CD4-positive, alpha-beta memory T cell (primary cell): ENCODE measurements around the gene KANSL2. TPM values are rescaled to one million over a fixed set of nuclear protein-coding genes. Genes with fewer than 3 reads are reported as not detected.

Experiments
- CTCF ChIA-PET: fragments of 350-600 bp; sonication (Branson Sonifier 250); formaldehyde crosslinking; loops from one replicate; lab custom pipeline; 2021; ENCODE audit warnings: inconsistent platforms; ENCODE audit not compliant: partially characterized antibody; lab: Charles Lee
- POLR2A ChIA-PET: fragments of 350-600 bp; sonication (Branson Sonifier 250); formaldehyde crosslinking; loops from one replicate; lab custom pipeline; 2021; ENCODE audit not compliant: partially characterized antibody; lab: Charles Lee
- DNase-seq, 5 donors: peaks; one replicate each; pipeline versions ENCODE4 v3.0.0 to v3.0.0-alpha.2; 2020 to 2022; ENCODE audit warnings: mixed read lengths in 1 of 5
- H3K27ac ChIP-seq: one replicate; pipeline ENCODE4 v1.7.0; 2013; ENCODE audit warnings: low read depth, low read length
- H3K27me3 ChIP-seq: 2 replicates; pipeline ENCODE4 v1.7.0; 2013; ENCODE audit warnings: mild to moderate bottlenecking, low read length, moderate library complexity; ENCODE audit not compliant: insufficient read depth
- H3K36me3 ChIP-seq: 2 replicates; pipeline ENCODE4 v1.7.0; 2013; ENCODE audit warnings: mild to moderate bottlenecking, low read length, moderate library complexity; ENCODE audit not compliant: insufficient read depth
- H3K4me1 ChIP-seq: 2 replicates; pipeline ENCODE4 v1.7.0; 2013; ENCODE audit warnings: mild to moderate bottlenecking, low read length, moderate library complexity; ENCODE audit not compliant: insufficient read depth
- H3K4me3 ChIP-seq, 2 donors: one replicate each; pipeline ENCODE4 v1.7.0; 2013; ENCODE audit warnings: low read length in 2 of 2, mild to moderate bottlenecking in 1 of 2
- H3K9me3 ChIP-seq, 2 donors: one replicate each; pipeline ENCODE4 v1.7.0; 2013; ENCODE audit warnings: low read length in 2 of 2, control low read depth in 1 of 2; ENCODE audit not compliant: control insufficient read depth in 1 of 2
- H3K27ac Mint-ChIP-seq, 7 donors: one replicate each; pipeline ENCODE4 v1.8.0; 2020 to 2021; ENCODE audit warnings: mixed read lengths in 7 of 7, mild to moderate bottlenecking in 6 of 7, inconsistent platforms in 3 of 7, moderate library complexity in 3 of 7
- H3K27me3 Mint-ChIP-seq, 2 donors: one replicate each; pipeline ENCODE4 v1.8.0; 2020 to 2021; ENCODE audit warnings: mixed read lengths in 2 of 2
- H3K36me3 Mint-ChIP-seq, 2 donors: one replicate each; pipeline ENCODE4 v1.8.0; 2020 to 2021; ENCODE audit warnings: mixed read lengths in 2 of 2, inconsistent platforms in 1 of 2, mild to moderate bottlenecking in 1 of 2
- H3K4me1 Mint-ChIP-seq, 4 donors: one replicate each; pipeline ENCODE4 v1.8.0; 2020 to 2021; ENCODE audit warnings: mixed read lengths in 4 of 4, mild to moderate bottlenecking in 1 of 4
- H3K4me3 Mint-ChIP-seq, 8 donors: one replicate each; pipeline ENCODE4 v1.8.0; 2020 to 2021; ENCODE audit warnings: mixed read lengths in 8 of 8, mild to moderate bottlenecking in 7 of 8, moderate library complexity in 6 of 8, inconsistent platforms in 3 of 8
- H3K9me3 Mint-ChIP-seq, 8 donors: one replicate each; pipeline ENCODE4 v1.8.0; 2020 to 2021; ENCODE audit warnings: mixed read lengths in 8 of 8, mild to moderate bottlenecking in 5 of 8, inconsistent platforms in 3 of 8, moderate library complexity in 1 of 8
- intact Hi-C: fragments of 100-400 bp; cut with micrococcal nuclease; formaldehyde crosslinking; loops from one replicate; pipeline ENCODE4 v1.15.1; 2023
- polyA plus RNA-seq, 2 donors: library from polyadenylated mRNA; unstranded; fragments of 300-500 nt; fragmentation: Illumina TruSeq; gene quantifications; one replicate each; pipeline ENCODE4 v1.2.3, GENCODE V29; 2021
- total RNA-seq, 2 experiments: library from RNA; stranded (reverse); gene quantifications; one replicate each; pipeline ENCODE4 v1.2.3, GENCODE V29; 2021

KANSL2 gene
- total and polyA plus RNA-seq, 4 experiments from 2014 or later, result 32.7 to 66.8 (median 55.9) TPM

GRCh38 chr12:48693572-48693971, 11.5 kb upstream of the KANSL2 start:
- no peaks in the 10 kb centered on the region for H3K27me3 Mint-ChIP-seq
- no peak for DNase-seq
- H3K9me3 ChIP-seq, result no peaks in the 10 kb centered on the region
- H3K4me3 ChIP-seq, result no peak overlapping the region
- CTCF ChIA-PET, result no interaction called here
- no peaks in the 10 kb centered on the region for H3K9me3 Mint-ChIP-seq
- peaks cover 34 to 79% of the 10 kb centered on the region in 2 donors for H3K36me3 Mint-ChIP-seq
- peaks cover 0 to 5% (median 4%) of the 10 kb centered on the region in 4 donors for H3K4me1 Mint-ChIP-seq
- no peaks in the 10 kb centered on the region for H3K4me1 ChIP-seq
- H3K4me3 Mint-ChIP-seq, result no peak overlapping the region
- H3K27me3 ChIP-seq, result no peaks in the 10 kb centered on the region
- intact Hi-C loops, result no loop called here
- peaks cover 39% of the 10 kb centered on the region for H3K36me3 ChIP-seq
- peak overlapping the region in 1 of 7 donors; percentile 38 for H3K27ac Mint-ChIP-seq
- POLR2A ChIA-PET, result interaction anchor here (1.5 kb wide), 1 partner anchor 11 kb away, joined by 9 read pairs; the partner anchor contains the start of gene KANSL2
- H3K27ac ChIP-seq, result no peak overlapping the region

GRCh38 chr12:48691826-48692487, 9.9 kb upstream of the KANSL2 start:
- Mint-ChIP-seq H3K4me3 (no peak overlapping the region), H3K27ac (peak overlapping the region in 2 of 7 donors; percentile 50 to 79), H3K36me3 (peaks cover 35 to 74% of the 10 kb centered on the region in 2 donors), H3K27me3 (no peaks in the 10 kb centered on the region), H3K9me3 (no peaks in the 10 kb centered on the region), H3K4me1 (peaks cover 0 to 5% (median 4%) of the 10 kb centered on the region in 4 donors)
- H3K9me3 ChIP-seq, result no peaks in the 10 kb centered on the region
- no peak for DNase-seq
- ChIA-PET POLR2A (interaction anchor here (1.1 kb wide), 1 partner anchor 9 kb away, joined by 3 read pairs; no protein-coding TSS in a partner anchor), CTCF (interaction anchor here (1.1 kb wide), 1 partner anchor 64 kb away, joined by 3 read pairs; no protein-coding TSS in a partner anchor)
- no peak overlapping the region for H3K4me3 ChIP-seq
- H3K27me3 ChIP-seq, result no peaks in the 10 kb centered on the region
- peaks cover 39% of the 10 kb centered on the region for H3K36me3 ChIP-seq
- intact Hi-C loops, result no loop called here
- no peak overlapping the region for H3K27ac ChIP-seq
- no peaks in the 10 kb centered on the region for H3K4me1 ChIP-seq

- no peaks in the 10 kb centered on the region for H3K4me1 ChIP-seq
- POLR2A ChIA-PET, result no interaction called here
- Mint-ChIP-seq H3K4me3 (no peak overlapping the region), H3K4me1 (peaks cover 3 to 5% (median 4%) of the 10 kb centered on the region in 4 donors), H3K27ac (peak overlapping the region in 3 of 7 donors; percentile 17 to 56 (median 53)), H3K27me3 (no peaks in the 10 kb centered on the region), H3K36me3 (peaks cover 33 to 65% of the 10 kb centered on the region in 2 donors), H3K9me3 (no peaks in the 10 kb centered on the region)
- no peak for DNase-seq
- no peaks in the 10 kb centered on the region for H3K9me3 ChIP-seq
- peaks cover 38% of the 10 kb centered on the region for H3K36me3 ChIP-seq
- intact Hi-C loops, result no loop called here
- H3K4me3 ChIP-seq, result no peak overlapping the region
- H3K27me3 ChIP-seq, result no peaks in the 10 kb centered on the region
- CTCF ChIA-PET, result interaction anchor here (1.1 kb wide), 1 partner anchor 65 kb away, joined by 3 read pairs; no protein-coding TSS in a partner anchor
- H3K27ac ChIP-seq, result no peak overlapping the region
Observed at GRCh38 chr12:48690990-48691389, 9.0 kb upstream of the KANSL2 start.

GRCh38 chr12:48690436-48690835, 8.4 kb upstream of the KANSL2 start:
- H3K4me3 ChIP-seq, result no peak overlapping the region
- H3K9me3 Mint-ChIP-seq, result peaks cover 0 to under 1% (median 0%) of the 10 kb centered on the region in 8 donors
- H3K27ac Mint-ChIP-seq, result peak overlapping the region in 1 of 7 donors; percentile 27

GRCh38 chr12:48688836-48689235, 6.8 kb upstream of the KANSL2 start:
- Mint-ChIP-seq H3K4me1 (peaks cover 1 to 8% (median 3%) of the 10 kb centered on the region in 4 donors), H3K9me3 (peaks cover 0 to 2% (median 0%) of the 10 kb centered on the region in 8 donors), H3K36me3 (peaks cover 20 to 45% of the 10 kb centered on the region in 2 donors), H3K27ac (peak overlapping the region in 2 of 7 donors; percentile 18 to 75), H3K4me3 (peak overlapping the region in 1 of 8 donors; percentile 34), H3K27me3 (no peaks in the 10 kb centered on the region)
- ChIA-PET POLR2A (interaction anchor here (1.6 kb wide), 1 partner anchor 10 kb away, joined by 3 read pairs; no protein-coding TSS in a partner anchor), CTCF (no interaction called here)
- Histone ChIP-seq H3K4me3 (no peak overlapping the region), H3K27me3 (no peaks in the 10 kb centered on the region), H3K27ac (no peak overlapping the region), H3K36me3 (peaks cover 18% of the 10 kb centered on the region), H3K4me1 (no peaks in the 10 kb centered on the region), H3K9me3 (no peaks in the 10 kb centered on the region)
- intact Hi-C loops, result no loop called here
- DNase-seq, result no peak

More at GRCh38 chr12:48690436-48690835, 8.4 kb upstream of the KANSL2 start:
- peaks cover 33% of the 10 kb centered on the region for H3K36me3 ChIP-seq
- ChIA-PET POLR2A (interaction anchor here (0.8 to 1.6 kb wide), 2 partner anchors 8 to 12 kb away, joined by 3 read pairs; partner anchors contain the start of gene KANSL2), CTCF (no interaction called here)
- Mint-ChIP-seq H3K4me3 (no peak overlapping the region), H3K27me3 (no peaks in the 10 kb centered on the region), H3K4me1 (peaks cover 3 to 5% (median 3%) of the 10 kb centered on the region in 4 donors), H3K36me3 (peaks cover 27 to 60% of the 10 kb centered on the region in 2 donors)
- H3K27me3 ChIP-seq, result no peaks in the 10 kb centered on the region
- H3K27ac ChIP-seq, result no peak overlapping the region
- H3K4me1 ChIP-seq, result no peaks in the 10 kb centered on the region
- DNase-seq, result no peak
- H3K9me3 ChIP-seq, result no peaks in the 10 kb centered on the region
- intact Hi-C loops, result no loop called here

- intact Hi-C loops, result no loop called here
- ChIA-PET CTCF (no interaction called here), POLR2A (no interaction called here)
- Mint-ChIP-seq H3K4me1 (peaks cover 2 to 12% (median 4%) of the 10 kb centered on the region in 4 donors), H3K27me3 (no peaks in the 10 kb centered on the region), H3K36me3 (peaks cover 10 to 33% of the 10 kb centered on the region in 2 donors), H3K27ac (peak overlapping the region in 1 of 7 donors; percentile 52), H3K4me3 (no peak overlapping the region), H3K9me3 (peaks cover 0 to 2% (median 0%) of the 10 kb centered on the region in 8 donors)
- no peaks in the 10 kb centered on the region for H3K27me3 ChIP-seq
- no peaks in the 10 kb centered on the region for H3K4me1 ChIP-seq
- H3K36me3 ChIP-seq, result peaks cover 8% of the 10 kb centered on the region
- no peak overlapping the region for H3K4me3 ChIP-seq
- no peaks in the 10 kb centered on the region for H3K9me3 ChIP-seq
- no peak overlapping the region for H3K27ac ChIP-seq
- no peak for DNase-seq
Observed at GRCh38 chr12:48687592-48687991, 5.6 kb upstream of the KANSL2 start.

GRCh38 chr12:48686615-48687334, 4.7 kb upstream of the KANSL2 start:
- intact Hi-C loops, result no loop called here
- no peaks in the 10 kb centered on the region for H3K27me3 Mint-ChIP-seq
- peak overlapping the region in 1 of 8 donors; percentile 52 for H3K4me3 Mint-ChIP-seq
- H3K4me1 ChIP-seq, result no peaks in the 10 kb centered on the region
- CTCF ChIA-PET, result no interaction called here
- H3K9me3 Mint-ChIP-seq, result peaks cover 0 to 2% (median 0%) of the 10 kb centered on the region in 8 donors
- POLR2A ChIA-PET, result no interaction called here
- peaks cover 10 to 34% of the 10 kb centered on the region in 2 donors for H3K36me3 Mint-ChIP-seq
- DNase-seq, result no peak
- peaks cover 4% of the 10 kb centered on the region for H3K36me3 ChIP-seq
- no peaks in the 10 kb centered on the region for H3K9me3 ChIP-seq
- peaks cover 4 to 18% (median 8%) of the 10 kb centered on the region in 4 donors for H3K4me1 Mint-ChIP-seq
- no peak overlapping the region for H3K4me3 ChIP-seq
- H3K27ac Mint-ChIP-seq, result peak overlapping the region in 2 of 7 donors; percentile 8 to 62
- no peaks in the 10 kb centered on the region for H3K27me3 ChIP-seq
- H3K27ac ChIP-seq, result no peak overlapping the region
